Small intestine (tissue), 7 donors: ENCODE data around the gene ISCU. TPM values are rescaled to one million over a fixed set of nuclear protein-coding genes. Genes with fewer than 3 reads are reported as not detected.

Source experiments
- DNase-seq, 2 donors: peaks; one replicate each; pipeline versions ENCODE4 v3.0.0 to v3.0.0-alpha.2; 2013
- FAIRE-seq: peaks from 2 replicates; lab custom pipeline; 2012; peaks lifted over from hg19 to GRCh38; lab: Jason Lieb, UNC
- H3K27ac ChIP-seq, 3 donors: one replicate each; pipeline ENCODE4 v1.5.1; 2013; ENCODE audit warnings: low read length in 2 of 3, mild to moderate bottlenecking in 2 of 3, control low read depth in 1 of 3, inconsistent platforms in 1 of 3, low read depth in 1 of 3, moderate library complexity in 1 of 3
- H3K27me3 ChIP-seq, 3 donors: one replicate each; pipeline ENCODE4 v1.6.1; 2013; ENCODE audit warnings: low read length in 3 of 3, inconsistent platforms in 1 of 3; ENCODE audit not compliant: control insufficient read depth in 3 of 3, insufficient read depth in 3 of 3
- H3K36me3 ChIP-seq, 3 donors: one replicate each; pipeline ENCODE4 v1.6.1; 2013; ENCODE audit warnings: low read length in 3 of 3, inconsistent platforms in 1 of 3, low read depth in 1 of 3, mild to moderate bottlenecking in 1 of 3, moderate library complexity in 1 of 3; ENCODE audit not compliant: control insufficient read depth in 3 of 3, insufficient read depth in 2 of 3
- H3K4me1 ChIP-seq, 3 donors: one replicate each; pipeline ENCODE4 v1.6.1; 2013; ENCODE audit warnings: low read length in 2 of 3, inconsistent platforms in 1 of 3, low read depth in 1 of 3, mild to moderate bottlenecking in 1 of 3, moderate library complexity in 1 of 3; ENCODE audit not compliant: control insufficient read depth in 3 of 3, insufficient read depth in 2 of 3
- H3K4me3 ChIP-seq, 3 donors: one replicate each; pipeline ENCODE4 v1.5.1; 2013; ENCODE audit warnings: low read length in 3 of 3, control low read depth in 1 of 3, inconsistent platforms in 1 of 3, low read depth in 1 of 3, mild to moderate bottlenecking in 1 of 3, moderate library complexity in 1 of 3
- H3K9me3 ChIP-seq, 2 donors: one replicate each; pipeline ENCODE4 v1.6.1; 2013; ENCODE audit warnings: low read depth in 1 of 2, low read length in 1 of 2; ENCODE audit not compliant: control insufficient read depth in 2 of 2, insufficient read depth in 1 of 2
- WGBS, 3 donors: extraction: QIAGEN DNeasy Blood & Tissue Kit; methylation state at CpG; one replicate each; pipeline ENCODE4 v1.1.7; 2013; 5-methylcytosine and 5-hydroxymethylcytosine counted together
- polyA plus RNA-seq, 4 donors: library from polyadenylated mRNA; stranded (reverse) in 3 of 4; unstranded in 1 of 4; fragments of 200-250 nt in 3 of 4; fragments of 120-200 nt in 1 of 4; gene quantifications; one replicate each; pipeline versions ENCODE4 v1.2.1 to v1.2.3, GENCODE V29; 2013
- donor health status: healthy with polysubstance abuse.
- donor health status: control.
- donor health status: control.
- donor health status: Bipolar disorder and iron deficiency.
- donor health status: healthy.

Gene ISCU
- polyA plus RNA-seq, 4 donors, result 102 to 178 (median 132) TPM

- H3K4me1 ChIP-seq, result no peaks in the 10 kb centered on the region
- no peak for DNase-seq
- H3K27me3 ChIP-seq, result no peaks in the 10 kb centered on the region
- no peak overlapping the region for H3K4me3 ChIP-seq
- H3K9me3 ChIP-seq, result no peaks in the 10 kb centered on the region
- WGBS, 3 donors, result 53 to 79% (median 61%) methylated on average over 4 of the region's 4 CpGs
- no peak for FAIRE-seq
- H3K36me3 ChIP-seq, result no peaks in the 10 kb centered on the region
- H3K27ac ChIP-seq, result no peak overlapping the region
These were observed 41.3 kb downstream of the ISCU start for GRCh38 chr12:108603743-108604142.

- H3K4me1 ChIP-seq, result no peaks in the 10 kb centered on the region
- no peak for FAIRE-seq
- no peaks in the 10 kb centered on the region for H3K9me3 ChIP-seq
- H3K27ac ChIP-seq, result no peak overlapping the region
- H3K27me3 ChIP-seq, result no peaks in the 10 kb centered on the region
- no peak for DNase-seq
- no peaks in the 10 kb centered on the region for H3K36me3 ChIP-seq
- H3K4me3 ChIP-seq, result no peak overlapping the region
- 32 to 57% (median 47%) methylated on average over 14 of the region's 14 CpGs for WGBS, 3 donors
These were observed 42.0 kb downstream of the ISCU start for GRCh38 chr12:108604208-108604941.

GRCh38 chr12:108605000-108605689, 42.7 kb downstream of the ISCU start:
- DNase-seq (no peak), FAIRE-seq (no peak)
- Histone ChIP-seq H3K4me3 (no peak overlapping the region), H3K36me3 (no peaks in the 10 kb centered on the region), H3K27ac (no peak overlapping the region), H3K4me1 (no peaks in the 10 kb centered on the region), H3K27me3 (no peaks in the 10 kb centered on the region), H3K9me3 (no peaks in the 10 kb centered on the region)
- 53 to 74% (median 54%) methylated on average over 3 of the region's 3 CpGs for WGBS, 3 donors

- Histone ChIP-seq H3K36me3 (no peaks in the 10 kb centered on the region), H3K4me3 (no peak overlapping the region), H3K9me3 (no peaks in the 10 kb centered on the region), H3K27me3 (no peaks in the 10 kb centered on the region), H3K27ac (no peak overlapping the region), H3K4me1 (peaks cover 0 to 4% (median 0%) of the 10 kb centered on the region in 3 donors)
- FAIRE-seq (no peak), DNase-seq (no peak)
- 81 to 93% (median 88%) methylated on average over 4 of the region's 4 CpGs for WGBS, 3 donors
These were observed 43.5 kb downstream of the ISCU start for GRCh38 chr12:108605690-108606406.

GRCh38 chr12:108606492-108606891, 44.1 kb downstream of the ISCU start:
- no peak overlapping the region for H3K27ac ChIP-seq
- H3K27me3 ChIP-seq, result no peaks in the 10 kb centered on the region
- H3K4me1 ChIP-seq, result peaks cover 0 to 4% (median 0%) of the 10 kb centered on the region in 3 donors
- FAIRE-seq (no peak), DNase-seq (no peak)
- no peaks in the 10 kb centered on the region for H3K9me3 ChIP-seq
- H3K4me3 ChIP-seq, result no peak overlapping the region
- 71 to 90% (median 87%) methylated on average over 9 of the region's 9 CpGs for WGBS, 3 donors
- no peaks in the 10 kb centered on the region for H3K36me3 ChIP-seq

GRCh38 chr12:108607981-108608600, 45.7 kb downstream of the ISCU start:
- WGBS, 3 donors, result 69 to 83% (median 70%) methylated on average over 9 to 10 of the region's 10 CpGs
- FAIRE-seq, result no peak

GRCh38 chr12:108608616-108609015, 46.2 kb downstream of the ISCU start:
- Histone ChIP-seq H3K4me1 (peaks cover 0 to 4% (median 0%) of the 10 kb centered on the region in 3 donors), H3K36me3 (no peaks in the 10 kb centered on the region), H3K27me3 (no peaks in the 10 kb centered on the region), H3K27ac (no peak overlapping the region), H3K9me3 (no peaks in the 10 kb centered on the region), H3K4me3 (no peak overlapping the region)
- FAIRE-seq (no peak), DNase-seq (no peak)
- 70 to 85% (median 76%) methylated on average over 5 of the region's 5 CpGs for WGBS, 3 donors

More at GRCh38 chr12:108607981-108608600, 45.7 kb downstream of the ISCU start:
- Histone ChIP-seq H3K27ac (no peak overlapping the region), H3K9me3 (no peaks in the 10 kb centered on the region), H3K36me3 (no peaks in the 10 kb centered on the region), H3K4me1 (peaks cover 0 to 4% (median 0%) of the 10 kb centered on the region in 3 donors), H3K27me3 (no peaks in the 10 kb centered on the region), H3K4me3 (no peak overlapping the region)
- DNase-seq, result no peak
